Hematopoietic multipotent progenitor cell treated with erythropoietin and hydrocortisone succinate and interleukin-3 and kit ligand, for 4 days (in vitro differentiated cells): ENCODE data around the gene RBSN.
A peak's percentile ranks its signal among the peaks of the same experiment; 100 is the strongest.
"Not testable (repeated sequence)": the region's sequence is repeated elsewhere in the genome, so short reads cannot be mapped to it uniquely, and the experiment has no call there.

Source experiments
- DNase-seq: peaks from one replicate; pipeline ENCODE4 v3.0.0-alpha.2; 2015

The RBSN gene

DNA sequence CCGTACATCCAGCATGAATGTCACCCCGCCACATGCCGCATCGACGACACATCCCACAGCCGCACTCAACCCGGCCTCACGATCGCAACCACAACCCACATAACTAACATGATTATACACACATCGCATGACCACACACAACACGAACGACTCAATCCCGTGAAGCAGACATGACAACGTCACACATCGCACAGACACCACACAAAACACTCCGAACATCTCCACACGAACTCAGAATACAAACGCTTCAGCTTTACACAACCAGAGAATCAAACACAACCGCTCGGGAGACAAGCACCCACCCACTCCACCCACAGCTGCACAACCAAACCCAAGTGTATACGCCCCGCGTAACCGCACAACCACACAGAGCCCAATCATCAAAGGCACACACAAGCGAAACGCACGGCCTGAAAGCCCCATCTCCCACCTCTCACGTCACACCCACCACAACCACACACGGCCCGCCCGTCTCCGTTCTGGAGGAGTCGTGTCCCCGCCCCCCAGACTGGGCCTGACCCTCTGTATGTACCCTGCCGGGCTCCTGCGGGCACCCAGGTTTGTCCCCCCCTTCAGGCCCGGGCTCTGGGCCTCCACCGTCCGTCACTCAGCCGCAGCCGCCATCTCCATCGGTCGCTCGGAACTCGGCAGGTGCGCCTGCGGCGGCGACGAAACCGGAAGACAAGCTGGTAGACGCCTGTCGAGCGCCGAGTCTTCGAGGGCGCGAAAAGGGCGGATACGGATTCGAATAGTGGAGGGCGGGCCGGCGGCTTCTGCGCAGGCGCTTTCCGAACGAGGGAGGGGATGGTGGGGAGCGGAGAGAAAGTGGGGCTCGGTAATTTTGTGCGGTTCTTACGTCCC is at the start of gene RBSN:
Gene RBSN, minus strand, starts transcription at position 646 of the 861 bp plus-strand sequence. CDS start 3,028 bp downstream, outside the sequence.
- DNase-seq = peak; percentile 98

DNA sequence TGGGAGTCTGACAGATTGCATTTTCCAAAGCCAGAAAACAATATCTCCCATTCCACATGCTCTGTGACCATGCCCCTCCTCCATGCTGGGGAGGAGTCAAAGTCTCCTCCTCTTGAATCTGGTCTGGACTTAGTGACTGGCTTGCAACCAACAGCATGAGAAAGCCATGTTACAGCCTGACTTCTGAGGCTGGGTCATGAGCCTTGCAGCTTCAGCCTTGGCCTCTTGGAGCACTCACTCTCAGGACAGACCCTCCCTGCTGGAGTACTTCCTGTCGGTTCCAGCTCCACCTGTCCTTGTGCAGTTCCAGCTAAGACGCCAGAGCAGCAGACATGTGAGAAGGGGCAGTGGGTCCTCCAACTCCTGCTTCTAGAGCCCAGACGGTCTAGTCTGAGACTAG is 49.7 kb upstream of the RBSN start:
- DNase-seq = peak; percentile 32

DNA sequence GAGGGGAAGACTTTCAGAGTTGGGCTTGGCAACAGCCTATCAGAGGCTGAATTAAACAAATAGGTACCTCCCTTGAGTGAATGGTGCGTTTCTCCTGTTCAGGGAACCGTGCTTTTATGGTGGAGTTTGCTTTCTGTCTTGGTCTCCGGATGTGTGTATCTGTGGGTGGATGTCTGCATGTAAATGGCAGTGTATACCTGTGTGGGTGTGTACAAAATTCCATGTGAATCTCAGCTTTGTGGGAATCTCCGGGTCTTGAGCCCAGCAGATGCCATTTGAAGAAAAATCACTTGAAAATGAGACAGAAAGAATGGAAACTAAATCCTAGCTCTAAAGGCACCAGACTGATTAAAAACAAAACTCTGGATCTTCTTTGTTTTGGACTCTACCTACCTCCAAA is 37.9 kb upstream of the RBSN start:
- not testable (repeated sequence) for DNase-seq

DNA sequence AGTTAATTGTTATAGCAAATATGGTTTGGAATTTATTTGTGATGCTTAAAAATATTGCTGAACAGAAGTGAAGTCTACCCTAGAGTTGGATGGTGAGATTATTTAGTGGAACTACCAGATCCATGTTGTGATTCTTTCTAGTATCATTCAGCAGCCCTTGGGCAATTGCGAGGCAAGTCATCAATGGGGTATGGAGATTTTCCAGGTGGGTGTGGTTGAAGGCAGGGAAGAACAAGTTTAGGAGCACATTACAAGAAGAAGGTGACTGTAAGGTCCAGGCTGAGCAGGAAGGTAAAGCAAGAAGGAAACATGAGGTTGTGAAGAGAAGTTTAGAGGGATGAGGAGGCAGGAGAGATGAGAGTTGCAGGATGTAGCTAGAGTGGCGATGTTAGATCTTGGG is 36.0 kb upstream of the RBSN start:
- not testable (repeated sequence) for DNase-seq

DNA sequence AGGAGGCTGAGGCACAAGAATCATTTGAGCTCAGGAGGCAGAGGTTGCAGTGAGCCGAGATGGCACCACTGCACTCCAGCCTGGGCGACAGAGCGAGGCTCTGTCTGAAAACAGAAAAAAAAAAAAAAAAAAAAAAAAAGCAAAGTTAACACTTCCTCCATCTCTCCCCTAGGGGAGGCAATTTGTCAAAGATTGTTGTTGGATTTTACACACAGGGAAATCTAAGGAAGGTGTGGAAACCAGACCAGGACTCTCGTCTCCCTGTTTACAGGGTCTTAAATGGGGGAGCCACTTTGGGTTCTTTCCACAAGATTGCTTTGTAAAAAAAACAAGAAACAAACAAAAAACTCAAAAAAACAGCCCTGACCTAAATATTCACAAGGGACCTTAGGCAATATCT is 29.5 kb upstream of the RBSN start:
- not testable (repeated sequence) for DNase-seq

DNA sequence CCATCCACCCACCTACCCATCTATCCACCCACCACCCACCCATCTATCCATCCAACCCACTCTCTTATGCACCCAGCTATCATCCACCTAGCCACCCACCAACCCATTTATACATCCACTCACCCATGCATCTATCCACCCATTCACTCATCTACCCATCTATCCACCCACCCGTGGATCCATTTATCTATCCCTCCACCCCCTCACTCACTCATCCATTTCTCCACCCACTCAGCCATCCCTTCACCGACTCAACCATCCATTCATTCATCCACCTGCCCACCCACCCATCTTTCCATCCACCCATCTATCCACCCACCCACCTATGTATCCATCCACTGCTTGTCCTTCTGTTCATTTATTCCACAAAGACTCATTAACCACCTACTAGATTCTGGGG is 28.0 kb upstream of the RBSN start:
- not testable (repeated sequence) for DNase-seq

DNA sequence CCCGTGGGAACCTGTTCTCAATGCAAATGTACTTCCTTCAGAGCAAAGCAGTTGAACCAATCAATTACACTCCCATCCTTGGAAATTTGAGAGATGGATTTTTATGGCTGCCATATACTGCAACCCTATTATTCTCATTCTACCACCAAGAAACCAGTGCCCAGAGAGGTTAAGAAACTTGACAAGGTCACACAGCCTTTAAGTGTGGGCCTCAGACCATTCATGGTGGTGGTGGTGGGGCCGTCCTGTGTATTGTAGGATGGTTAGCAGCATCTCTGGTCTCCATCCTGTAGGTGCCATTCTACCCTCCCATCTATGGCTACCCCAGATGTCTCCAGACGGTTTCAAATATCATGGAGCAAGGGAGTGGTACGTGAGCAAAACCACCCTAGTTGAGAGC is 23.4 kb upstream of the RBSN start:
- DNase-seq = no peak

DNA sequence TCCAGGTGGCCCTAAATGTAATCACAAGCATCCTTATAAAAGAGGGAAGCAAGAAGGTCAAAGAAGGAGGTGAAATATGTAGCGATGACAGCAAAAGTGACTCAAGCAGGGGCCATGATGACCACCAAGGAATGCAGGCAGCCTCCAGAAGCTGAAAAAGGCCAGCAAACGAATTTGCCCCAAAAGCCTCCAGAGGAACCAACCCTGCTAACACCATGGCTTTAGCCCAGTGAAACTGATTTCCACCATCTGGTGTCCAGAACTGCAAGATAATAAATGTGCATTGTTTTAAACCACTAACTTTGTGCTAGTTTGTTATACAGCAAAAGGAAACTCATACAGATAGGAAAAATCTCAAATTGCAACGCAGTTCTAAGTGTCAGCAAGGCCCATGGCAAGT is 23.0 kb upstream of the RBSN start:
- DNase-seq = no peak

DNA sequence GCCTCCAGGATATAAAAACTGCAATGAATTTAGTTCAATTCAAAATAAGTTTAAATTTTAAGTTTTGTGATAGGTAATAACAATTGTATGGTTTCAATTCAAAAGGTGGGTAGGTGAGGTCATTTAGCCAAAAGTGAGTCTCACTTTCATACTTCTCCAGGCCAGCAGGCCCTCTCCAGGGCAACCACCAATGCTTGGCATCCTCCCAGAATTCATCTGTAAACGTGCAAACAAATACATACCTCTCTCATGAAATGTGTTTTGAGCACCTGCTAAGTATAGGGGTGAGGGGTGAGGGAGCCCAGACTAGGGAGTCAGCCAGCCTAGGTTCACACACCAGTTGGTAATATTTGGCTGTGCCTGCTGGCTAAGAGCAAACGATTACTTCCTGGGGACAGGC is 22.0 kb upstream of the RBSN start:
- DNase-seq = no peak

DNA sequence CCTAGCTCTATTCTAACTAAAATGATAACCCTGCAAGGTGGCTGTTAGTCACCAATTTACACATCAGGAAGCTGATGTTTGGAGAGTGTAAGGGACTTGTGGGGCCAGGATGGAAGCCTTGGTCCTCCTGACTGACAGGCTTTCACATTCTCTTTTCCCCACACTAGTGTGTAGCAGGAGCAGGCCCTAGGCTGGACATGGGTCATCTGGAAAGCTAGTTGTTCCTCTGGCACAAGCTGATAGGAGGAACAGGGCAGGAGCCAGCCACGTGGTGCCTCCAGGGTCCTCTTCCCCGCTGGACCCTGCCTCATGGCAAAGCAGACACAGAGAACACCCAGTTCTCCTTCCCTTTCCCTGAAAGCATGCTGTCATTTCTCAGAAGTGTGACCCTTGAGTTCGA is 18.1 kb upstream of the RBSN start:
- DNase-seq = no peak

DNA sequence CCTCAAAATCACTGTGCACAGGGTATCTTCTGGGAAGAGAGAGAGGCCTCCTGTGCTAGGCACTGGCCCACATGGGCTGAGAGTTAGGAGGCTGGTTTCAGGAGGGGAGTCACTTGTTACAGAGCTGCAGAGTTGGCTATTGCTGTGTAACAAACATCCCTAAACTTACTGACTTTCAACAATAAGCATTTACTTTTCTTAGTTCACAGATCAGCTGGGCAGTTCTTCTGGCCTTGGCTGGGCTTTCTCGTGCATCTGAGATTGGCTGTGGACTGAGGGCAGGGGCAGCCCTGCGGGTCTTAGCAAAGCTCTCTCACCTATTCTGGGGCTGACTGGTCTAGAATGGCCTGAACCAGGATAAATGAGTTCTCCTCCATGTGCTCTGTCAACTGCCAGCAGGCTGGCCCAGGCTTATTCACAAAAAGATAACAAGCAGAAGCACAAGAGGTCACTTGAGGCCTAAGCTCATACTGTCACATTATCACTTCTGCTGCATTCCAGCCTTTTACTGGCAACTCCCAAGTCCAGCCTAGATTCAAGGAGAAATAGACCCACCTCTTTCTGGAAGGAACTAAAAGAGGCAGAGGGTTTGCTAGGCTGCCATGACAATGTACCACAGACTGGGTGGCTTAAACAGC is 17.2 kb upstream of the RBSN start:
- no peak for DNase-seq

DNA sequence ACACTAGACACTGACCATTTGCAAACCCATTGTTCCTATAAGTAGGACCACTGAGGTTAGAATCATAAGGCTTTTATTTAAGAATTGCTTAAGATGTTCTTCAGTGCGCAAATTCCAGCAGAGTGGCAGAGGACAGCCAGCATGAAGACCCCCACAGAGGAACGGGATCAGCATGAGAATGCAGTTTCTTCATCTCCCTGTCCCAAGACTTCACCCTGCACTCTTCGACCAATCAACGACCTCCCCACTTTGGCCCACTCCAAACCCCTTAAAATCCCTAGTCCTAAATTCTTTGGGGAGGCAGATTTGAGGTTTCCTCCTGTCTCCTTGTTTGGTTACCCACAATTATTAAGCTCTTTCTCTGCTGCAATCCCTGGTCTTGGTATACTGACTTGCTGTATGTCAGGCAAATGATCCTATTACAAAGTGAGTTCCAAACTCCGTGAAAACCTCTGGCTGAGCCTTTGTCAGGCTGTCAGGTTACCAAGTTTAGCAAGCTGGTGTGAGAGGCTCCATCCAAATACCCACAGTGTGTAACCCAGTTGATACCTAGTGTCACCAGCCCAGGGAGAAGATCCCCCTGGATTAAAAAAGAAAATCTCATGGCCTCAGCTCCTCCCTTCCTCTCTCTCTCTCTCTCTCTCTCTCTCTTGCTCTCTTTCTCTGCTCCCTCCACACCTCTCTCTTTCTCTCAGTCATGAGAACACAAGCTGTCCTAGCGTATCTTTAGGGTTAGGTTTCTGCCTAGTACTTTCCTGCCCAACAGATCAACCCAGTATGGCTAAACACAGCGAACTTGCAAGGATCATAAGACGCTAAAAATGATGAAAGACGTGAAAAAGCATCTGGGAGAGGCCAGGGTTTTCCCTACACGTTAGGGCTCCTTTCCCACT is 15.8 kb upstream of the RBSN start:
- no peak for DNase-seq

DNA sequence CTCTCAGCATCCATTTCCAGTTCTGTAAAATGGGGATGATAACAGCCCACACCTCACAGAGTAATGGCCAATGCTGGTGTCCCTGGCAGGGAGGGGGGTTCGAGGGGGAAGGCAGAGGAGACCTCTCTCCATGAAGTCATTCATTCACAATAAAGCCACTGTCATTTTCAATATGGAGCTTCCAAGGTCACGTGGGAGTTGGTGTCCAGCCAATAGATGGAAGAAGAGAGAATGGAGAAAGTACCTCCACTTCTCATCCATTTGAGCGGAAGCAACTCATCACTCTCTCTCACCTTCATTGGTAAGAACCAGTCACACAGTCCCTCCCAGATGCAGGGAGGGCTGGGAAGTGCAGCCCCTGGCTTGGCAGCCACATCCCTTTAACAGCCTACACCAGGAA is 14.9 kb upstream of the RBSN start:
- DNase-seq = no peak

DNA sequence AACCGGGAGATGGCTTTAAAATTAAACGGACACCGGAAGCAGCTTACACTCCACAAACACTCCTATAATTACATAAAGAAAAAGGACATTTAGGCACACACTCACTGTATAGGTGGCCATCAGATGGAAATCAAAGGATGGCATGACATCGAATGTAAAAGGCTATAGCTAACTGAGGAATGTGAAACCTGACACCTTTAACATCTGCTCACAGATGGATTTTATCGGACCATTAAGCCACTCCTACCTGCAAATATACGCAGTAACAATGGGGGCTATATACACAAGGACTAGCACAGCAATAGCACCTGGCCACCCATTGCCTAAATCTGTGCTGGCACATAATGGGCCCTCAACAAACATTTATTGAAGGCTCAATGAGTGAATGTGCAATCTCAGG is 14.5 kb upstream of the RBSN start:
- DNase-seq = no peak

DNA sequence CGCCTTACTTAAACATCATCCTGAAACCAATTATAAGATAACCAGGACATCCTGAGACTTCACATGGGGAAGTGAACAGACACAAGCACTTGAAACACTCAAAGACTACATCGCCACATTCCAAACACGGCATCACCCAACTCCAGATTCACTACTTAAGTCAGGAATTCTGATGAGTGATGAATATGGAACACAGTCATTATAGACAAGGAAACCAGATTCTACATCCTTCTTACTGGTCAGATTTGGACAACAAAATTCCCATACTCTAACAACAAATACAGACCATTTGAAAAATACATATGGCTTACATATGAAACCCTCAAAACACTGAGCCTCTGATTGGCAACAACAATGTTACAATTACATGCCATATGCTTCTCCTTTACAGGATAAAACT is 13.1 kb upstream of the RBSN start:
- DNase-seq = no peak

DNA sequence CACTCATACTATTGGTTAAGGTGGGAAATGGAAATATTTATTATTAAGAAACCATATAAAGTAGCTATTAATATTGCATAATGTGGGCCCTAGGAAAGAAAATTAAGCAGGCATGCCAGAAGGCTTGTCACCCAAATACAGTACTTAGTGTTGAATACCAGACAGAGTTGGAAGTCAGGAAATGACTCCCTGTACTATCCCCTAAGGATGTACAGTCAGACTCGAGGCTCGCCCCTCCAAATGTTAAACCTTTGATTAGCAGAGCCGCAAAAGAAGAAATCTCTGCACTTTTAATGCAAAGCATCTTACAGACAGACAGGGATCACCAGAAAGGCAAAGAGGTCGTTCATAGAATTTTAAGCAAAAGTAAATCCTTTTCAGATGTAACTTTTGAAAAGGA is 11.3 kb upstream of the RBSN start:
- DNase-seq = no peak

DNA sequence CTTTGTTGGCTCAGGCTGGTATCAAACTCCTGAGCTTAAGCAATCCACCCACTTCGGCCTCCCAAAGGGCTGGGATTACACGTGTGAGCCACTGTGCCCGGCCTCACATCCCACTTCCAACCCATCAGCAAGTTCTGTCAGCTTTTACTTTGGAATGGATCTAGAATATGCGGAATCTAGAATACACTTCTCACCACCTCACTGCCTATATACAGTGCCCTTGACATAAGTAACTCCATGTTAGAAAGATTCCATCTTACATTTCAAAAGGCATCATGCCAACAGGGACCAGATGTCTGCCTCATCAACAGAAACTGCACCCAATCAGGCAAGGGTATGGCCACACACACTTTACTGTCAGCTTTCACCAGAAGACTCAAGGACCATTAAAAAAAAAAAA is 9.9 kb upstream of the RBSN start:
- no peak for DNase-seq

DNA sequence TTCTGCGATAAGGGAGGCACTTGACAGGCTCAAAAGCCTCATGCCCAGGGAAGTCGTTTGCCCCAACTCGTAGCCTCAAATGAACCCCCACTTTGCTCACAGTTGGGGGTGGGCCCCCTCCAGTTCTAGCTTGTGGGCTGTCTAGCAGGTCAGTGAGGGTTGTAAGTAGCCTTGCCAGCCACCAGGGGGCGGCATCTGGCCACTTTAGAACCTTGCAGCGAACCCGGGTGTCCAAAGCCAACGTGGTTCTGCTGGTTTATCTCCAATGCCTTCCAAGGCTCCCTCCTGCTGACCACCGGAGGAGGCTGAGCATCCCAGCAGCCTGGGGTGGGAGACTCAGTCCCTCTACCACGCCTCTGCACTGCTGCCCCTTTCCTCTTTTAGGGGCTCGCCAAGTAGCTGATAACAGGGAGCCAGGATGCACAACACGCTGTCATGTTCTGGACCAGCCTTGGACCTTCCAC is 9.2 kb upstream of the RBSN start:
- DNase-seq = peak; percentile 89

DNA sequence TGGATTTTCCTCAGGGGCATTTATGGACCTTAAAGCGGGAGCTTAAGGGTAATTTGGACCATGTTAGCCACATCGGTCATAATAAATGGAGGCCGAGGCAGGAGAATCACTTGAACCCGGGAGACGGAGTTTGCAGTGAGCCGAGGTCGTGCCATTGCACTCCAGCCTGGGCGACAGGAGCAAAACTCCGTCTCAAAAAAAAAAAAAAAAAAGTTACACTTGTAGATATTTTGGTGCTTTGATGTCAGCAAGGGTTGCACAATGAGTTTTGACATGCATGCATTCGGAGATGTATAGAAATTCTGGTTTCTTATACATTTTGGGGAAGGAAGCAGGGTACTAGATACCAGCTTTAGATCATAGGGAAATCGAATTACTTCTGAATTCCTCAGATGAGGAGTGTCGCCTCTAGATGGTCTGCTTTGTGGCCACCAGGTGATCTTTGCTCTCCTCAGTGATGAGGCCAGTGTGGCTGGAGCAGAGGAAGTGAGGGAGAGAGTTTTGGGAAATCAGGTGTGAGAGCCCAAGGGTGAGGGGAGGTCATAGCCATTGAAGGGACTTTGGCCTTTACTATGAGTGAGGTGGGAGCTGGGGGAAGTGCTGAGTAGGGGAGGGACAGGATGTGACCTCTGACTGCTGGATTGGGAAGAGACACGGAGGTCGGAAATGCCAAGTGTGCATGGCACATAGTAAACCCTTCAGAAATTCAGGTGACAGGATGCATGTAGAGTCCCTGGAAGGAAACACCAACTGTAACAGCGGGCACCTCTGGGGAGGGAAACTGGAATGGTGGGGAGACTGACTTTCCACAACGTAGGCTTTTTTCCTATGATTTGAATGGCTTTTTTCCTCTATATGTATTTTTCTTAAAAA is 8.4 kb upstream of the RBSN start:
- DNase-seq = no peak

DNA sequence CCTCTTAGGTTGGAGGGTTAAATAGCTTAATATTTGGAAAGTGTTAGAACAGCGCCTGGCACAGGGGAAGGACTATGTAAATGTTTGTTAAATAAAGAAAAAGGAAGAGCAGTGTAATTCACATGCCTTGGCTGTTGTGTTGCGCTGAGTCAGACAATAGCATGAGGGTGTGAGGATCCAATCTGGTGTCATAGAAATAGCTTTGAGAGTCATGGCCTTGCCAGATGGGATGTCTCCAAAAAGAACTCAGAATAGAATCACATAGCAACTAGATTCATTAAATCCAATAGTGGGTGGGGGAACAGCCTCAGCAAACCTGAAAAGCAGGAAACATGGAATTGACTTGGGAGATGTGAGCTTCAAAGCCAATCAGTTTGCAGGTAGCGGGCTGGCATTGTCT is 3.9 kb upstream of the RBSN start:
- no peak for DNase-seq

DNA sequence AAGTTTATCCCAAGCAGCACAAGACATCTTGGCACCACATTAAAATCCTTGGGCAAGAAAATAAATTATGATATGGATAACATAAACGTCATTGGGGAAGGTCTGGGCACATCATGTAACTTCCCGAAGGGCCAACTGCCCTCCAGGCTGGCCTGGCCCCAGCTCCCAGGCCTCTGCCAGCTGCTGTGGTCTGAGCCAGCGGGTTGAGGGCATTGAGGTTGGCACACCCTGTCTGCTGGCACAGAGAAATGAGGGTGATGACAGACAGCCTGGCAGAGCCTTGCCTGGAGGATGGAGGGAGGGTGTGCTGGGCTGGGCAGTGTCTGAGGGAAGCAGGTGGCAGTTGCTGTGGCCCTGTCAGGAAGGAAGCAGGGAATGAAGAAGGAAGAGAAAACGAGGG is 3.3 kb upstream of the RBSN start:
- peak; percentile 62 for DNase-seq

DNA sequence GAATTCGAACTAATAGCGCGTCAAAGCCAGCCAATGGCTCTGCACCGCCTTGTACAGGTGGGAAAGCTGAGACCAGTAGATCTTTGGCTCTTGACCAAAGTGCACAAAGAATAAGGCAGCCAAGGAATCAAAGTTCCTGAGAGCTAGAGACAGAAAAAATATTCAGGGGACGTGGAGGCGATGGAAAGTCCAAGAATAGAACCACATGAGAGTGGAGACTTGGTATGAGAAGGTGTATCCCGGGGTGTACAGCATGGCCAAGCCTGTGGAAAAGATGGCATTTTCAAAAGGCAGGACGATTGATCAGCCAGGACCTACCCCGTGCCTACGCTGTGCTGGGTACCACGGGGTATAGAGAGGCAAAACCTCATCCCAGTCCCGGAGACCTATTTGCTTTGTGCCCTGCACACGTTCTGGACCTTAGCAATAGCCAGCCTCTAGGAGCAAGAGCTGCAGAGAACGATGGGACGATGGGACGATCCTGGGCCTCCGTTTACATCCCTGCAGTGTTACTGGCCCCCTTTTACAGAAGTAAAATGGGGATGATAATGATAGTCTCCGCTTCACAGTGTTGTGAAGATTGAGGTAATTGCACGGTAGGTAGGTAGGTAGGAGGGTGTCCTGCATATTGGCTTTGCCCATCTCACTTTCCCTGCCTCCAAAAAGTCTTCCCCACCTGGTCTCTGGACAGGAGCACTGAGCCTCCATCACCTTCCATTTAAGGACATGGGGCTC is 583 bp upstream of the RBSN start:
- DNase-seq = no peak
